AG08396 (cell line): Measurements from ENCODE around the gene RGL4.

Experiments
- DNase-seq: peaks from one replicate; pipeline ENCODE4 v3.0.0; 2012; ENCODE audit warnings: low spot score, mixed read lengths

Gene RGL4

DNA sequence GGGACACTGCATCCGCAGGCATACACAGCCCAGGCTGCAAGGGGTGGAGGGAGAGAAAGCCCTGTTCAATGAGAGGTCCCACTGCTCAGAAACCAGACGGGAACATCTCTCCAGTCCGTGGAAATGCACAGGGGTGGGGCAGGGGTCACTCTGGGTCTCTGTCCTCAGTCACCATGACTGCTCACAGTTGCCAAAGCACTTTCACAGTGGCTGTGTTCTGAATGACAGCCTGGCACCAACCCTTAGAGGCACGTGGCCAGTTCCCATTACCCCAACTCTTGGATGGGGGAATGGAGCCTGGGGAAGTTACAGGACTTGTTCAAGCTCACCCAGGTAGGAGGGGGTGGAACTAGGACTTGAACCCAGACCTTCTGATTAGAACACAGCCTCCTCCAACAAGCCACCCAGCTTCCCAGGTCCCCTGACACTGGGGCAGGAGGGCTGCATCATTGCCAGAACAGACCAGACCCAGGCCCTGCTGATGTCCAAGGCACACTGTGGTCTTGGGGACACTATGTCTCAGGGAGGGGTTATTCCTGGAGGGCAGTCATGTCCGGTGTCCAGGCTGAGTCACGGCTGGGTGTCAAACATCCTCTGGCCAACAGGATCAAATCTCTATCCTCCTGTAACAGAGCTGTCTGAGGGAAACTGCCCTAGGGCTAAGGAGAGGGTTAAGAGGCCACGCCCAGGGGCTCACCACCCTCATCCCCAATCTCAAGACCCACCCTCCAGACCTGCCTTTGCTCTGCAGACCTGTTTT, 51.9 kb downstream of the RGL4 start:
- DNase-seq: no peak

DNA sequence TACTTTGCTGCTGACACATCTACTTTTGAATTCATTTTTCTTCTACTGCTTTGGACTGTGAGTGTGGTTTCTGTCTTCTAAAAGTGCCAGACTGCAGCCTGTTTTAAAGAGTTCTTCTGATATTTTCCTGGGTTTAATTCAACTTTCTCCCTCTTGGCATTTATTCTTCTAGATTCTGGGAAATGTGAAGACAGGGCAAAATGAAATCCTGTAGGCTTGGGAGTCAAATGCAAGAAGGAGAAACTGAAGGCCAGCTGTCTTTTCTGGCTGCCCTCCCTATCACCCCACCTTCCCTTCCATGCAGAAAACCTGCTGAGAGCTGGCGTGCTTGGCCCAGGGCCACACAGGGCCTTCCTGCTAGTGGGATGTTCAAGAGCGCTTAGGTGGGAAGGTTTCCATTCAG, 52.5 kb downstream of the RGL4 start:
- DNase-seq: no peak

DNA sequence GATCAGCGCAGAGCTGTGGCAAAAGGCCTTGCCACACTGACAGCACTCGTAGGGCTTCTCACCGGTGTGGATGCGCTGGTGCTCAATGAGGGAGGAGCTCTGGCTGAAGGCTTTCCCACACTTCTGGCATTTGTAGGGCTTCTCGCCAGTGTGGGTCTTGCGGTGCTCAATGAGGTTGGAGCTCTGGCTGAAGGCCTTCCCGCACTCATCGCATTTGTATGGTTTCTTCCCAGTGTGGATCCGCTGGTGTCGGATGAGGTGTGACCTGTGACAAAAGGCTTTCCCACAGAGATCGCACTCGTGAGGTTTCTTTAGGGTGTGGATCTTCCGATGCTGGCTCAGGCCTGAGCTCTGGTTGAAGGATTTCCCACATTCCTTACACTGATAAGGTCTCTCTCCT, 53.2 kb downstream of the RGL4 start:
- no peak for DNase-seq

- no peak for DNase-seq
These were observed 53.7 kb downstream of the RGL4 start for GRCh38 chr22:23744485-23744884.

GRCh38 chr22:23745791-23746190, 55.0 kb downstream of the RGL4 start:
- no peak for DNase-seq
